ENCODE measurements around the gene SATB2.

The SATB2 gene

GRCh38 chr2:199465988-199466691 is 8.4 kb upstream of the SATB2 start:
- no peak for DNase-seq

- DNase-seq, result no peak
These were observed 7.7 kb upstream of the SATB2 start for GRCh38 chr2:199465390-199465789.

- no peak for DNase-seq
These were observed 7.0 kb upstream of the SATB2 start for GRCh38 chr2:199464606-199465352.

GRCh38 chr2:199463708-199464605 is 6.2 kb upstream of the SATB2 start:
- DNase-seq, result no peak

- DNase-seq, result peak; percentile 53
These were observed 5.4 kb upstream of the SATB2 start for GRCh38 chr2:199462956-199463692.

GRCh38 chr2:199462347-199462955 is 4.7 kb upstream of the SATB2 start:
- DNase-seq, result no peak

- no peak for DNase-seq
These were observed 4.1 kb upstream of the SATB2 start for GRCh38 chr2:199461711-199462346.

- DNase-seq, result no peak
These were observed 3.3 kb upstream of the SATB2 start for GRCh38 chr2:199460846-199461710.

- no peak for DNase-seq
These were observed 2.4 kb upstream of the SATB2 start for GRCh38 chr2:199460101-199460671.

GRCh38 chr2:199459286-199460100 is 1.8 kb upstream of the SATB2 start:
- peak; percentile 76 for DNase-seq

GRCh38 chr2:199458806-199459285 is 1.1 kb upstream of the SATB2 start:
- no peak for DNase-seq

- no peak for DNase-seq
These were observed 468 bp upstream of the SATB2 start for GRCh38 chr2:199458009-199458805.

- DNase-seq, result no peak
These were observed 1.2 kb downstream of the SATB2 start for GRCh38 chr2:199456383-199457146.

GRCh38 chr2:199455545-199456382 is 2.0 kb downstream of the SATB2 start:
- DNase-seq, result no peak

- no peak for DNase-seq
These were observed 2.6 kb downstream of the SATB2 start for GRCh38 chr2:199455210-199455544.

- no peak for DNase-seq
These were observed 4.8 kb downstream of the SATB2 start for GRCh38 chr2:199452991-199453379.

Measured in CD4-positive, alpha-beta T cell treated with Interleukin-17A for 1 hour (primary cell).